Measurements from ENCODE around the gene WSCD2. TPM values are rescaled to one million over a fixed set of nuclear protein-coding genes. Genes with fewer than 3 reads are reported as not detected.

Gene WSCD2
- total and polyA plus RNA-seq, 2 of the 4 experiments (the other 2 are of a cell fraction) = not detected

- Histone ChIP-seq H2AK9ac (replicated peaks; ENCODE audit: low read depth, low read length, poor library complexity) (no peak overlapping the region), H3K23ac (ENCODE audit: low read depth, low read length) (no peak overlapping the region), H3K14ac (replicated peaks; ENCODE audit: low read depth, low read length) (no peak overlapping the region), H3K27ac (ENCODE audit: insufficient read depth, low read length) (no peak overlapping the region), H4K91ac (ENCODE audit: insufficient read depth, low read depth, low read length) (no peak overlapping the region), H2AK5ac (ENCODE audit: low read depth, low read length) (no peak overlapping the region), H3K56ac (ENCODE audit: extremely low read depth, insufficient read depth, low read length) (no peak overlapping the region), H3K4ac (ENCODE audit: low read depth, low read length) (no peak overlapping the region), H3K18ac (ENCODE audit: low read depth, low read length) (no peak overlapping the region), H3K9ac (ENCODE audit: low read depth, low read length) (no peak overlapping the region), H4K5ac (ENCODE audit: low read depth, low read length) (no peak overlapping the region), H3K4me2 (ENCODE audit: low read depth, low read length) (no peak overlapping the region), H3K36me3 (ENCODE audit: control insufficient read depth, insufficient read depth, low read length) (no peaks in the 10 kb centered on the region), H2BK15ac (ENCODE audit: low read depth, low read length) (no peak overlapping the region), H2BK120ac (ENCODE audit: low read depth, low read length) (no peak overlapping the region), H2BK20ac (ENCODE audit: low read depth, low read length) (no peak overlapping the region), H4K20me1 (ENCODE audit: insufficient read depth, low read length) (no peaks in the 10 kb centered on the region), H3K9me1 (ENCODE audit: insufficient read depth, low read length) (no peaks in the 10 kb centered on the region), H3K4me1 (ENCODE audit: control insufficient read depth, insufficient read depth, low read length) (no peaks in the 10 kb centered on the region), H2AFZ (replicated peaks; ENCODE audit: low read length, poor library complexity) (no peak overlapping the region), H3K79me1 (ENCODE audit: low read depth in 1 of 2, low read length in 2 of 2) (no peaks in the 10 kb centered on the region), H3K4me3 (ENCODE audit: insufficient read depth, low read depth, low read length) (no peak overlapping the region), H4K8ac (ENCODE audit: low read depth in 2 of 2, low read length in 2 of 2) (no peak overlapping the region), H3K27me3 (ENCODE audit: control insufficient read depth, insufficient read depth, low read length) (no peaks in the 10 kb centered on the region), H3K9me3 (ENCODE audit: control insufficient read depth, insufficient read depth, low read length) (no peaks in the 10 kb centered on the region), H2BK5ac (ENCODE audit: low read depth, low read length, poor library complexity, severe bottlenecking) (no peak overlapping the region)
- dilution Hi-C loops (cut with HindIII; ENCODE audit: low sequenced_read_pairs, unreplicated experiment) (no loop called here), intact Hi-C loops (cut with micrococcal nuclease) (no loop called here), in situ Hi-C loops (cut with MboI; ENCODE audit: low sequenced_read_pairs) (no loop called here)
- ATAC-seq (ENCODE audit: low read depth) (no peak), DNase-seq (no peak)
- TF ChIP-seq SMC3 (IDR thresholded peaks at IDR 0.05; ENCODE audit: low read depth, low read length) (no peak), ELK1 (IDR thresholded peaks at IDR 0.05; ENCODE audit: borderline replicate concordance, low read depth, low read length) (no peak), CHD1 (IDR thresholded peaks at IDR 0.05; ENCODE audit: low read depth, low read length) (no peak), CEBPB (IDR thresholded peaks at IDR 0.05; ENCODE audit: low read depth, low read length) (no peak), RFX5 (IDR thresholded peaks at IDR 0.05; ENCODE audit: low read depth, low read length) (no peak), POLR2A (IDR thresholded peaks at IDR 0.05; ENCODE audit: low read depth, low read length) (no peak)
- TF ChIP-seq, protein P1, sequence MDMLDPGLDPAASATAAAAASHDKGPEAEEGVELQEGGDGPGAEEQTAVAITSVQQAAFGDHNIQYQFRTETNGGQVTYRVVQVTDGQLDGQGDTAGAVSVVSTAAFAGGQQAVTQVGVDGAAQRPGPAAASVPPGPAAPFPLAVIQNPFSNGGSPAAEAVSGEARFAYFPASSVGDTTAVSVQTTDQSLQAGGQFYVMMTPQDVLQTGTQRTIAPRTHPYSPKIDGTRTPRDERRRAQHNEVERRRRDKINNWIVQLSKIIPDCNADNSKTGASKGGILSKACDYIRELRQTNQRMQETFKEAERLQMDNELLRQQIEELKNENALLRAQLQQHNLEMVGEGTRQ (IDR thresholded peaks at IDR 0.05; ENCODE audit: low read depth, low read length) = no peak
- WGBS, 2 experiments (ENCODE audit: extremely low coverage in 2 of 2, insufficient read length in 1 of 2) = 47% methylated on average over 4 of the region's 7 CpGs; no CpG with 5 or more reads in 1 of the 2 experiments
- ChIA-PET POLR2A (ENCODE audit: unreplicated experiment) (no interaction called here), CTCF (no interaction called here)
- no TSS peak for BruUV-seq (replicated peaks)
Observed at GRCh38 chr12:108119126-108119973, 9.7 kb upstream of the WSCD2 start.

Data from IMR-90 (cell line).